ENCODE measurements around the gene BMP5.

DNA sequence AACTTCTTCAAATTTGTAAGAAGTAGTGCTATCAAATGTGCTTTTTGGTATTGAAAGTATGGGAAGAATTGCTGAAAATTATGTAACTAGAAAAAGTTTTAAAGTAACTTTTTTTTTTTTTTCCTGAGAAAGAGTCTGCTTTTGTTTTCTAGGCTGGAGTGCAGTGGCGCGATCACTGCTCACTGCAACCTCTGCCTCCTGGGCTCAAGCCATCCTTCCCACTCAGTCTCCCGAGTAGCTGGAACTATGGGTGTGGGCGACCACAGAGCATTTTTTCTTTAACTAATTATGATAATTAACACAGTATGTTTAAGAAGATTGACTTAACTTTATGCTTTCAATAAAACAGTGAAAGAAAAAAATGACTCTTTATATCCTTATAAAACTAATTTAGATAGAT, 38.4 kb downstream of the BMP5 start:
- no peak for TF ChIP-seq CTCF (IDR thresholded peaks at IDR 0.05)
- TF ChIP-seq POLR2A (IDR thresholded peaks at IDR 0.05), result no peak
- TF ChIP-seq EP300 (IDR thresholded peaks at IDR 0.05), result no peak

All from ovary (tissue), 3 donors.